Erythroblast (primary cell): Measurements from ENCODE around the gene TTC22.

ENCODE experiments used
- GATA1 ChIP-seq: IDR thresholded peaks from 2 replicates; pipeline ENCODE4 v1.6.1; 2011; ENCODE audit warnings: low read depth, mild to moderate bottlenecking, control low read depth, low read length, moderate library complexity
- POLR2A ChIP-seq: IDR thresholded peaks from 2 replicates; pipeline ENCODE4 v1.6.1; 2011; ENCODE audit warnings: mild to moderate bottlenecking, low read length

DNA sequence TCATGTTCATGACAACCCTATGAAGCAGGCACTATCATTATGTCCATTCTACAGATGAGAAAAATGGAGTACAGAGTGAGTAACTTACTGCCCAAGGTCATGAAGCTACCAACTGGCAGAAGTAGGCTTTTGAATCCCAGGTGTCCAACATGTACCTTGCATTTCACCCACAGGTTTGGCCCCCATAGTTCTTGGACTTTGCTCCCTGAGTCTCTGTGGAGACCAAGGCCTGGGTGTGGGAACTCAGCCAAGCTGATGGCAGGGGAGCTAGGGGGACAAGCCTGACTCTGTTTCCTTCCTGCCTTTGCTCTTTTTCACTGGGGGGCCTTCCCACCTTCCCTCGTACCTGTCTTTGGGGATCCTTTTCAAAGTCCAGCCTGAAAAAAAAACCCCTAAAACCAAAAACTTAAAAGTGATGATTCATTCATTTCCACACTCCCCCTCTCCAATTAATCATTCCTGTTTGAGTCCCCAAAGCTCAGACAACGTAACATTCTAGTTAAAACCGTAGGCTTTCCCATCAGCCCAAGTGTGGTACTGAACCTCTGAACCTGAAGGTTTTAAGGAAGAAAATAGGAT lies 8.5 kb upstream of the TTC22 start:
- TF ChIP-seq POLR2A = no peak
- no peak for TF ChIP-seq GATA1
